K562 (cell line): ENCODE results near the gene SUN5. TPM values are rescaled to one million over a fixed set of nuclear protein-coding genes. Genes with fewer than 3 reads are reported as not detected.

Source experiments
- ATAC-seq: fragments of 200-7000 bp; cut with Tn5 transposase; 3 replicates; pipeline ENCODE4 v1.9.1; 2020; ENCODE audit warnings: moderate library complexity
- BruUV-seq: library from RNA; stranded (reverse); fragments of 400-500 nt; replicated peaks from 2 replicates; lab custom pipeline; 2021; lab: Mats Ljungman, UMichigan
- CTCF ChIA-PET: fragments of 300-600 bp; formaldehyde crosslinking; extraction: SDS; loops from one replicate; lab custom pipeline; 2021; ENCODE audit warnings: low intra/inter-chr PET ratio; lab: Yijun Ruan, JAX
- POLR2A ChIA-PET: fragments of 300-600, 350-650 bp; sonication (Branson Sonifier 250); formaldehyde crosslinking; extraction: SDS; loops from one replicate; lab custom pipeline; 2021; ENCODE audit warnings: antibody characterized with exemption, inconsistent platforms; lab: Yijun Ruan, JAX
- DNase-seq, 4 experiments: peaks; one replicate each; pipeline versions ENCODE4 v3.0.0 to v3.0.0-alpha.2; 2011 to 2018; ENCODE audit warnings: low spot score in 3 of 4, mixed read lengths in 3 of 4; ENCODE audit errors: extremely low read depth in 1 of 4
- FAIRE-seq: peaks from 2 replicates; lab custom pipeline; 2011; peaks lifted over from hg19 to GRCh38; lab: Jason Lieb, UNC
- H2AFZ ChIP-seq: 2 replicates; pipeline ENCODE4 v1.6.0; 2011; ENCODE audit warnings: low read depth, low read length, control low read depth, inconsistent platforms
- H3K27ac ChIP-seq: fragments of 200-600 bp; 3 replicates; pipeline ENCODE4 v1.8.0; 2011; ENCODE audit warnings: low read depth, mild to moderate bottlenecking, control low read depth, inconsistent platforms, low read length, moderate library complexity, mixed read lengths; ENCODE audit errors: extremely low read depth
- H3K27me3 ChIP-seq, 2 experiments: fragments of 300-600 bp in 1 of 2; 2 replicates in 1 of 2; 3 replicates in 1 of 2; pipeline versions ENCODE4 v1.6.0 to v1.8.0; 2011; ENCODE audit warnings: inconsistent platforms in 2 of 2, low read length in 2 of 2, mild to moderate bottlenecking in 1 of 2, mixed read lengths in 1 of 2, moderate library complexity in 1 of 2; ENCODE audit not compliant: control insufficient read depth in 2 of 2, insufficient read depth in 2 of 2
- H3K36me3 ChIP-seq: fragments of 300-600 bp; 3 replicates; pipeline ENCODE4 v1.8.0; 2011; ENCODE audit warnings: mild to moderate bottlenecking, low read length, inconsistent platforms; ENCODE audit not compliant: control insufficient read depth, insufficient read depth
- H3K4me1 ChIP-seq, 2 experiments: fragments of 200-600 bp in 1 of 2; replicated peaks in 1 of 2; 2 replicates in 1 of 2; 3 replicates in 1 of 2; pipeline versions ENCODE4 v1.5.1 to v1.8.0; 2011; ENCODE audit warnings: inconsistent platforms in 2 of 2, low read length in 2 of 2, mild to moderate bottlenecking in 1 of 2, mixed read lengths in 1 of 2, moderate library complexity in 1 of 2; ENCODE audit not compliant: control insufficient read depth in 2 of 2, insufficient read depth in 2 of 2
- H3K4me2 ChIP-seq: 2 replicates; pipeline ENCODE4 v1.6.1; 2011; ENCODE audit warnings: low read length, control low read depth, inconsistent platforms, mixed read lengths; ENCODE audit not compliant: insufficient read depth
- H3K4me3 ChIP-seq: fragments of 200-600 bp; sonication (generic), shearing (Covaris generic); 2 replicates; pipeline ENCODE4 v1.5.1; 2016; ENCODE audit warnings: control low read depth, inconsistent platforms
- H3K79me2 ChIP-seq: fragments of 200-600 bp; 3 replicates; pipeline ENCODE4 v1.8.0; 2011; ENCODE audit warnings: low read length, inconsistent platforms; ENCODE audit not compliant: control insufficient read depth, insufficient read depth
- H3K9ac ChIP-seq, 2 experiments: 2 replicates each; pipeline versions ENCODE4 v1.6.0 to v1.6.1; 2011; ENCODE audit warnings: low read depth in 2 of 2, low read length in 2 of 2, control low read depth in 1 of 2, inconsistent platforms in 1 of 2, mild to moderate bottlenecking in 1 of 2, mixed read lengths in 1 of 2; ENCODE audit not compliant: insufficient read depth in 1 of 2
- H3K9me1 ChIP-seq: one replicate; pipeline ENCODE4 v1.6.0; 2011; ENCODE audit warnings: inconsistent platforms, mild to moderate bottlenecking, low read length, moderate library complexity; ENCODE audit not compliant: control insufficient read depth, insufficient read depth
- H3K9me3 ChIP-seq: replicated peaks from 2 replicates; pipeline ENCODE4 v1.5.1; 2011; ENCODE audit warnings: low read depth, low read length, inconsistent platforms; ENCODE audit not compliant: control insufficient read depth, insufficient read depth
- H4K20me1 ChIP-seq: replicated peaks from 2 replicates; pipeline ENCODE4 v1.6.1; 2011; ENCODE audit warnings: low read length, inconsistent platforms, mixed read lengths; ENCODE audit not compliant: control insufficient read depth, insufficient read depth
- GTF2F1 ChIP-seq: IDR thresholded peaks from 2 replicates; pipeline ENCODE4 v1.6.1; 2011; ENCODE audit warnings: low read depth, low read length, improper control_type of control experiment
- NFIC ChIP-seq: fragments of 450-650 bp; IDR thresholded peaks from 2 replicates; pipeline ENCODE4 v1.6.1; 2017; ENCODE audit warnings: mild to moderate bottlenecking, inconsistent platforms
- NR3C1 ChIP-seq: sonication (generic); formaldehyde crosslinking; IDR thresholded peaks from 2 replicates; pipeline ENCODE4 v1.8.1; 2022; ENCODE audit warnings: missing genetic modification reagents
- TSC22D4 ChIP-seq: fragments of 450-650 bp; IDR thresholded peaks from 2 replicates; pipeline ENCODE4 v1.6.1; 2016; ENCODE audit warnings: missing genetic modification characterization, missing biosample characterization, control low read depth
- ZNF592 ChIP-seq: fragments of 450-650 bp; IDR thresholded peaks from 2 replicates; pipeline ENCODE4 v1.6.1; 2017; ENCODE audit warnings: antibody characterized with exemption, mild to moderate bottlenecking
- ZNF609 ChIP-seq: sonication (generic); formaldehyde crosslinking; IDR thresholded peaks from 2 replicates; pipeline ENCODE4 v1.8.1; 2023; ENCODE audit warnings: missing genetic modification reagents, mild to moderate bottlenecking, borderline replicate concordance
- WGBS: fragments of 100-300 bp; shearing (Covaris generic); methylation state at CpG from one replicate; pipeline ENCODE4 v1.1.6; 2016; ENCODE audit warnings: low coverage, mixed read lengths; ENCODE audit not compliant: insufficient coverage; ENCODE audit errors: missing lambda C conversion rate; 5-methylcytosine and 5-hydroxymethylcytosine counted together
- in situ Hi-C: fragments of 300-500 bp; cut with MboI; formaldehyde crosslinking; loops from 4 replicates; pipeline ENCODE4 v1.15.0; 2018; ENCODE audit warnings: inconsistent platforms, mixed read lengths
- intact Hi-C: fragments of 100-400 bp; cut with micrococcal nuclease; formaldehyde crosslinking; loops from 2 replicates; pipeline ENCODE4 v1.14.2; 2022
- polyA plus RNA-seq, 8 experiments: library from polyadenylated mRNA; depleted of rRNA in 4 of 8; stranded (reverse) in 5 of 8; unstranded in 3 of 8; fragments of >200 nt; fragmentation: Nextera tagmentation in 2 of 8; fragmentation: Illumina TruSeq in 1 of 8; extraction: Ambion mirVana in 2 of 8; extraction: Trizol in 1 of 8; gene quantifications; 2 replicates each; pipeline versions ENCODE4 v1.2.1 to v1.2.3, GENCODE V29; 2011 to 2014; ENCODE audit warnings: inconsistent platforms in 1 of 8, missing spikeins in 1 of 8
- total RNA-seq, 7 experiments: library from RNA; depleted of rRNA in 6 of 7; stranded (reverse); fragments of >200 nt in 6 of 7; fragmentation: Illumina TruSeq in 2 of 7; extraction: Trizol in 2 of 7; gene quantifications; 2 replicates each; pipeline versions ENCODE4 v1.2.1 to v1.2.3, GENCODE V29; 2011 to 2021; ENCODE audit warnings: low replicate concordance in 1 of 7
- TF ChIP-seq, protein P1 (sequence below), 2 experiments: IDR thresholded peaks; 2 replicates each; pipeline ENCODE4 v1.6.1; 2011; ENCODE audit warnings: borderline replicate concordance in 1 of 2, control low read depth in 1 of 2, low read depth in 1 of 2, low read length in 1 of 2, mild to moderate bottlenecking in 1 of 2, mixed read lengths in 1 of 2, moderate library complexity in 1 of 2; ENCODE audit not compliant: insufficient read depth in 1 of 2, insufficient read length in 1 of 2, poor library complexity in 1 of 2, severe bottlenecking in 1 of 2; ENCODE audit errors: extremely low read depth in 1 of 2

Gene SUN5
- total and polyA plus RNA-seq, 9 of the 15 experiments (the other 6 are each of a cell fraction or from before 2014, with no cell fraction given) = not detected

DNA sequence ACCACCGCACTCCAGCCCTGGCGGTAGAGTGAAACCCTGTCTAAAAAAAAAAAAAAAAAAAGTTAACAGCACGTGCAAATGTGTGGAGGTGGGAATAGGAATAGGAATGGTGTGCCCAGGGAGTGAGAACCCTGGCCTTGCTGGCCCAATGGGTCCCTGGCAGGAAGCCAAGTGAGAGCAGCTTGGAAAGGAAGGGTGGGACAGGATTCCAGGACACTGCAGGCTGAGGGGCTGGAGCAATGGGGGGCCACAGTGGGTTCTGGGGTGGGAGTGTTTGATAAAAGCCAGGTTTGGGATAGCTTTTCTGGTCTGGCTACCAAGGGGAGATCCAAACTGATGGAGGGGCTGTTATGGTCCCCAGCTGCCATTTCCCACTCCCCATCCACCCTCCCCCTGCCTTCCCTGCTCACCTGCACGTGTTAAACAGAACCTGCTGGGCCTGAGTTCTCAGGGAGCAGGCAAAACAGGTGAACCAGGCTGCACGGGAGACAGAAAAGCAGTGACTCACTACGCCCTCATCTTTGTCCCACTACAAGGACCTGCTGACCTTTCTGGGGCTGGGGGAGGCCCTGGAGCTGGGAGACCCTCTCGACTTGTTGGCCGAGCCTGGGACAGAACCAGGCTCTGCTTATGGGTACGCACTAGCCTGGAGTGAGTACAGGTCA is 3.3 kb downstream of the SUN5 start:
- BruUV-seq = no TSS peak
- no peaks in the 10 kb centered on the region for H3K9me1 ChIP-seq
- CTCF ChIA-PET = no interaction called here
- peaks cover 4% of the 10 kb centered on the region for H3K9me3 ChIP-seq
- H4K20me1 ChIP-seq = no peaks in the 10 kb centered on the region
- DNase-seq (no peak), FAIRE-seq (no peak), ATAC-seq (no peak)
- H3K27me3 ChIP-seq = peaks cover 2 to 27% of the 10 kb centered on the region in 2 experiments; a peak in 2 of 5 replicates
- TF ChIP-seq NR3C1 = no peak
- TF ChIP-seq NFIC = peak; percentile 78
- TF ChIP-seq TSC22D4 = no peak
- no peak for TF ChIP-seq GTF2F1
- no peak for TF ChIP-seq ZNF609 (CRISPR knock-in tag)
- TF ChIP-seq, protein P1, sequence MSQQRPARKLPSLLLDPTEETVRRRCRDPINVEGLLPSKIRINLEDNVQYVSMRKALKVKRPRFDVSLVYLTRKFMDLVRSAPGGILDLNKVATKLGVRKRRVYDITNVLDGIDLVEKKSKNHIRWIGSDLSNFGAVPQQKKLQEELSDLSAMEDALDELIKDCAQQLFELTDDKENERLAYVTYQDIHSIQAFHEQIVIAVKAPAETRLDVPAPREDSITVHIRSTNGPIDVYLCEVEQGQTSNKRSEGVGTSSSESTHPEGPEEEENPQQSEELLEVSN (IDR thresholded peaks at IDR 0.05; ENCODE audit: borderline replicate concordance in 1 of 2, extremely low read depth in 1 of 2, insufficient read depth in 1 of 2, insufficient read length in 1 of 2, low read depth in 1 of 2, low read length in 1 of 2, poor library complexity in 1 of 2, severe bottlenecking in 1 of 2) = no peak
- no peak for TF ChIP-seq ZNF592
- no peaks in the 10 kb centered on the region for H3K79me2 ChIP-seq
- 2% methylated on average over 9 of the region's 9 CpGs for WGBS
- in situ Hi-C loops (no loop called here), intact Hi-C loops (no loop called here)
- H2AFZ ChIP-seq = no peak overlapping the region
- no peak overlapping the region for H3K27ac ChIP-seq
- no peak overlapping the region for H3K4me2 ChIP-seq
- H3K4me1 ChIP-seq = no peaks in the 10 kb centered on the region; a peak in 1 of 5 replicates
- no peak overlapping the region for H3K4me3 ChIP-seq
- H3K9ac ChIP-seq = no peak overlapping the region
- H3K36me3 ChIP-seq = no peaks in the 10 kb centered on the region
- POLR2A ChIA-PET = interaction anchor here (1.1 to 1.2 kb wide), 2 partner anchors 23 to 25 kb away, joined by 3 to 4 read pairs; no protein-coding TSS in a partner anchor
